Measurements from ENCODE around the gene KLF1. TPM values are rescaled to one million over a fixed set of nuclear protein-coding genes. Genes with fewer than 3 reads are reported as not detected.

The KLF1 gene
- total and polyA plus RNA-seq, 2 of the 13 experiments (the other 11 are each of a cell fraction or from before 2014, with no cell fraction given), result not detected

DNA sequence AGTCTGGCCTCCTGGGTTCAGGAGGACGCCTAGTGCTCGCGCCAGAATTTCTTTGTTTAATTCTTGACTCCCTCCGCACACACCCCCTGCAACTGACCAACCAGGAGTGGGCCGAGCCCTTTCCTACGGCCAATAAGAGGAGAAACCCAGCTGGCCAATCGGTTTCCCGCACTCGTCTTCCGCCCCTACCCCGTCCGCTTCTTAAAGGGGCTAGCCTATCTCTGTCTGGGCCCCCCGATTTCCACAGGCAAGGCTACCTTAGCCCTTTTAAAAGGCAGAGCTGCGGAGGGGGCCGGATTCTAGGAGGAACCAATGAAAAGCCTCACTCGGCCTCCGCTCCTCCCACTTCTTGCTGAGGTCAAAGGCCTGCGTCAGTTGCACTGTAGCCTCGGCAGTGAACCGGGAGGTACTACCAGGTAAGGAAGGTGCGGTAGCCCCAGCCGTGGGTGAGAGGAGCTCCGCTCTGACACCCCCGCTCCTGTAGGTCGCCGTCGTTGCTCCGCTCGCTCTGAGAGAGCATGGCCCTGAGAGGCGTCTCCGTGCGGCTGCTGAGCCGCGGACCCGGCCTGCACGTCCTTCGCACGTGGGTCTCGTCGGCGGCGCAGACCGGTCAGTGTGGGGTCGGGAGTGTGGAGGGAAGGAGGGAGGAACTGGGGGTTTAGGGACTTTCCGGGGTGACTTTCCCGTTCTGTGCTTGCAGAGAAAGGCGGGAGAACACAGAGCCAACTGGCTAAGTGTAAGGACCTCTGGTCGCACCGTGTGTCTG, 4.0 kb upstream of the KLF1 start, which contains the start of gene GCDH (continued):
- TF ChIP-seq ZNF552 (CRISPR knock-in tag; IDR thresholded peaks at IDR 0.05; ENCODE audit: borderline replicate concordance), result no peak
- peak; percentile 28; the same call in 1 of the 2 replicates for TF ChIP-seq FOXO1 (CRISPR knock-in tag; IDR thresholded peaks at IDR 0.05)
- no peak for TF ChIP-seq ZNF331 (CRISPR knock-in tag; IDR thresholded peaks at IDR 0.05)
- TF ChIP-seq, protein P1, sequence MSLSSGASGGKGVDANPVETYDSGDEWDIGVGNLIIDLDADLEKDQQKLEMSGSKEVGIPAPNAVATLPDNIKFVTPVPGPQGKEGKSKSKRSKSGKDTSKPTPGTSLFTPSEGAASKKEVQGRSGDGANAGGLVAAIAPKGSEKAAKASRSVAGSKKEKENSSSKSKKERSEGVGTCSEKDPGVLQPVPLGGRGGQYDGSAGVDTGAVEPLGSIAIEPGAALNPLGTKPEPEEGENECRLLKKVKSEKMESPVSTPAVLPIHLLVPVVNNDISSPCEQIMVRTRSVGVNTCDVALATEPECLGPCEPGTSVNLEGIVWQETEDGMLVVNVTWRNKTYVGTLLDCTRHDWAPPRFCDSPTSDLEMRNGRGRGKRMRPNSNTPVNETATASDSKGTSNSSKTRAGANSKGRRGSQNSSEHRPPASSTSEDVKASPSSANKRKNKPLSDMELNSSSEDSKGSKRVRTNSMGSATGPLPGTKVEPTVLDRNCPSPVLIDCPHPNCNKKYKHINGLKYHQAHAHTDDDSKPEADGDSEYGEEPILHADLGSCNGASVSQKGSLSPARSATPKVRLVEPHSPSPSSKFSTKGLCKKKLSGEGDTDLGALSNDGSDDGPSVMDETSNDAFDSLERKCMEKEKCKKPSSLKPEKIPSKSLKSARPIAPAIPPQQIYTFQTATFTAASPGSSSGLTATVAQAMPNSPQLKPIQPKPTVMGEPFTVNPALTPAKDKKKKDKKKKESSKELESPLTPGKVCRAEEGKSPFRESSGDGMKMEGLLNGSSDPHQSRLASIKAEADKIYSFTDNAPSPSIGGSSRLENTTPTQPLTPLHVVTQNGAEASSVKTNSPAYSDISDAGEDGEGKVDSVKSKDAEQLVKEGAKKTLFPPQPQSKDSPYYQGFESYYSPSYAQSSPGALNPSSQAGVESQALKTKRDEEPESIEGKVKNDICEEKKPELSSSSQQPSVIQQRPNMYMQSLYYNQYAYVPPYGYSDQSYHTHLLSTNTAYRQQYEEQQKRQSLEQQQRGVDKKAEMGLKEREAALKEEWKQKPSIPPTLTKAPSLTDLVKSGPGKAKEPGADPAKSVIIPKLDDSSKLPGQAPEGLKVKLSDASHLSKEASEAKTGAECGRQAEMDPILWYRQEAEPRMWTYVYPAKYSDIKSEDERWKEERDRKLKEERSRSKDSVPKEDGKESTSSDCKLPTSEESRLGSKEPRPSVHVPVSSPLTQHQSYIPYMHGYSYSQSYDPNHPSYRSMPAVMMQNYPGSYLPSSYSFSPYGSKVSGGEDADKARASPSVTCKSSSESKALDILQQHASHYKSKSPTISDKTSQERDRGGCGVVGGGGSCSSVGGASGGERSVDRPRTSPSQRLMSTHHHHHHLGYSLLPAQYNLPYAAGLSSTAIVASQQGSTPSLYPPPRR (CRISPR knock-in tag; IDR thresholded peaks at IDR 0.05; ENCODE audit: borderline replicate concordance), result 0 out of 2 replicates have a peak, but pooled peaks have one; percentile 25
- peak; percentile 77; the same call in 1 of the 2 replicates for TF ChIP-seq ELF4 (CRISPR knock-in tag; IDR thresholded peaks at IDR 0.05; ENCODE audit: borderline replicate concordance)
- TF ChIP-seq, protein P2, sequence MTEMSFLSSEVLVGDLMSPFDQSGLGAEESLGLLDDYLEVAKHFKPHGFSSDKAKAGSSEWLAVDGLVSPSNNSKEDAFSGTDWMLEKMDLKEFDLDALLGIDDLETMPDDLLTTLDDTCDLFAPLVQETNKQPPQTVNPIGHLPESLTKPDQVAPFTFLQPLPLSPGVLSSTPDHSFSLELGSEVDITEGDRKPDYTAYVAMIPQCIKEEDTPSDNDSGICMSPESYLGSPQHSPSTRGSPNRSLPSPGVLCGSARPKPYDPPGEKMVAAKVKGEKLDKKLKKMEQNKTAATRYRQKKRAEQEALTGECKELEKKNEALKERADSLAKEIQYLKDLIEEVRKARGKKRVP (CRISPR knock-in tag; IDR thresholded peaks at IDR 0.05), result no peak
- peak; percentile 76 for TF ChIP-seq SIN3A (IDR thresholded peaks at IDR 0.05; ENCODE audit: borderline replicate concordance, low read depth, low read length)
- TF ChIP-seq, protein P3, sequence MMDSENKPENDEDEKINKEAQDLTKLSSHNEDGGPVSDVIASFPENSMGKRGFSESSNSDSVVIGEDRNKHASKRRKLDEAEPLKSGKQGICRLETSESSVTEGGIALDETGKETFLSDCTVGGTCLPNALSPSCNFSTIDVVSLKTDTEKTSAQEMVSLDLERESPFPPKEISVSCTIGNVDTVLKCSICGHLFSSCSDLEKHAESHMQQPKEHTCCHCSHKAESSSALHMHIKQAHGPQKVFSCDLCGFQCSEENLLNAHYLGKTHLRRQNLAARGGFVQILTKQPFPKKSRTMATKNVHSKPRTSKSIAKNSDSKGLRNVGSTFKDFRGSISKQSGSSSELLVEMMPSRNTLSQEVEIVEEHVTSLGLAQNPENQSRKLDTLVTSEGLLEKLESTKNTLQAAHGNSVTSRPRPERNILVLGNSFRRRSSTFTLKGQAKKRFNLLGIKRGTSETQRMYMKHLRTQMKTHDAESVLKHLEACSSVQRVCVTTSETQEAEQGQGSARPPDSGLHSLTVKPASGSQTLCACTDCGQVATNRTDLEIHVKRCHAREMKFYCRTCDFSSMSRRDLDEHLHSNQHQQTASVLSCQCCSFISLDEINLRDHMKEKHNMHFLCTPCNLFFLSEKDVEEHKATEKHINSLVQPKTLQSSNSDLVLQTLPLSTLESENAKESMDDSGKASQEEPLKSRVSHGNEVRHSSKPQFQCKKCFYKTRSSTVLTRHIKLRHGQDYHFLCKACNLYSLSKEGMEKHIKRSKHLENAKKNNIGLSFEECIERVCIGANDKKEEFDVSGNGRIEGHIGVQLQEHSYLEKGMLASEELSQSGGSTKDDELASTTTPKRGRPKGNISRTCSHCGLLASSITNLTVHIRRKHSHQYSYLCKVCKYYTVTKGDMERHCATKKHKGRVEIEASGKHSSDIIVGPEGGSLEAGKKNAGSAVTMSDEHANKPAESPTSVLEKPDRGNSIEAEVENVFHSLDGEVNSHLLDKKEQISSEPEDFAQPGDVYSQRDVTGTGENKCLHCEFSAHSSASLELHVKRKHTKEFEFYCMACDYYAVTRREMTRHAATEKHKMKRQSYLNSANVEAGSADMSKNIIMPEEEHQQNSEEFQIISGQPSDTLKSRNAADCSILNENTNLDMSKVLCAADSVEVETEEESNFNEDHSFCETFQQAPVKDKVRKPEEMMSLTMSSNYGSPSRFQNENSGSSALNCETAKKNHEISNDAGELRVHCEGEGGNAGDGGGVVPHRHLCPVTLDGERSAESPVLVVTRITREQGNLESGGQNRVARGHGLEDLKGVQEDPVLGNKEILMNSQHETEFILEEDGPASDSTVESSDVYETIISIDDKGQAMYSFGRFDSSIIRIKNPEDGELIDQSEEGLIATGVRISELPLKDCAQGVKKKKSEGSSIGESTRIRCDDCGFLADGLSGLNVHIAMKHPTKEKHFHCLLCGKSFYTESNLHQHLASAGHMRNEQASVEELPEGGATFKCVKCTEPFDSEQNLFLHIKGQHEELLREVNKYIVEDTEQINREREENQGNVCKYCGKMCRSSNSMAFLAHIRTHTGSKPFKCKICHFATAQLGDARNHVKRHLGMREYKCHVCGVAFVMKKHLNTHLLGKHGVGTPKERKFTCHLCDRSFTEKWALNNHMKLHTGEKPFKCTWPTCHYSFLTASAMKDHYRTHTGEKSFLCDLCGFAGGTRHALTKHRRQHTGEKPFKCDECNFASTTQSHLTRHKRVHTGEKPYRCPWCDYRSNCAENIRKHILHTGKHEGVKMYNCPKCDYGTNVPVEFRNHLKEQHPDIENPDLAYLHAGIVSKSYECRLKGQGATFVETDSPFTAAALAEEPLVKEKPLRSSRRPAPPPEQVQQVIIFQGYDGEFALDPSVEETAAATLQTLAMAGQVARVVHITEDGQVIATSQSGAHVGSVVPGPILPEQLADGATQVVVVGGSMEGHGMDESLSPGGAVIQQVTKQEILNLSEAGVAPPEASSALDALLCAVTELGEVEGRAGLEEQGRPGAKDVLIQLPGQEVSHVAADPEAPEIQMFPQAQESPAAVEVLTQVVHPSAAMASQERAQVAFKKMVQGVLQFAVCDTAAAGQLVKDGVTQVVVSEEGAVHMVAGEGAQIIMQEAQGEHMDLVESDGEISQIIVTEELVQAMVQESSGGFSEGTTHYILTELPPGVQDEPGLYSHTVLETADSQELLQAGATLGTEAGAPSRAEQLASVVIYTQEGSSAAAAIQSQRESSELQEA (CRISPR knock-in tag; IDR thresholded peaks at IDR 0.05; ENCODE audit: not compliant biosample characterization), result peak; percentile 24
- peak; percentile 89 for TF ChIP-seq NFYB (CRISPR knock-in tag; IDR thresholded peaks at IDR 0.05)
- peak; percentile 56; the same call in 1 of the 2 replicates for TF ChIP-seq ARHGAP35 (CRISPR knock-in tag; IDR thresholded peaks at IDR 0.05; ENCODE audit: borderline replicate concordance)
- TF ChIP-seq TBP (CRISPR knock-in tag; IDR thresholded peaks at IDR 0.05), result no peak
- TF ChIP-seq PPARG (CRISPR knock-in tag; conservative IDR thresholded peaks at IDR 0.05), result no peak
- 0 out of 2 replicates have a peak, but pooled peaks have one; percentile 50 for TF ChIP-seq SRY (CRISPR knock-in tag; IDR thresholded peaks at IDR 0.05)
- 0 out of 2 replicates have a peak, but pooled peaks have one; percentile 72 for TF ChIP-seq ZNF10 (CRISPR knock-in tag; IDR thresholded peaks at IDR 0.05; ENCODE audit: borderline replicate concordance, low read depth)
